Measurements from ENCODE around the gene PLPP1.

Gene PLPP1

GRCh38 chr5:55377810-55378209 lies 157.0 kb downstream of the PLPP1 start:
- no peak for TF ChIP-seq TAF1 (IDR thresholded peaks at IDR 0.05; ENCODE audit: borderline replicate concordance, insufficient read depth, low read length)
- no peak for TF ChIP-seq REST (IDR thresholded peaks at IDR 0.05; ENCODE audit: insufficient read depth in 1 of 2, low read depth in 2 of 2, low read length in 2 of 2)
- no peak for TF ChIP-seq POLR2AphosphoS5 (IDR thresholded peaks at IDR 0.05; ENCODE audit: low read depth, low read length)
- TF ChIP-seq SIN3A (IDR thresholded peaks at IDR 0.05; ENCODE audit: borderline replicate concordance, insufficient read depth, low read length), result no peak
- no peak for TF ChIP-seq FOXP2 (optimal IDR thresholded peaks at IDR 0.05; ENCODE audit: borderline replicate concordance, extremely low read depth, extremely low read length, insufficient read depth)
